ENCODE data around the gene C4BPA.

DNA sequence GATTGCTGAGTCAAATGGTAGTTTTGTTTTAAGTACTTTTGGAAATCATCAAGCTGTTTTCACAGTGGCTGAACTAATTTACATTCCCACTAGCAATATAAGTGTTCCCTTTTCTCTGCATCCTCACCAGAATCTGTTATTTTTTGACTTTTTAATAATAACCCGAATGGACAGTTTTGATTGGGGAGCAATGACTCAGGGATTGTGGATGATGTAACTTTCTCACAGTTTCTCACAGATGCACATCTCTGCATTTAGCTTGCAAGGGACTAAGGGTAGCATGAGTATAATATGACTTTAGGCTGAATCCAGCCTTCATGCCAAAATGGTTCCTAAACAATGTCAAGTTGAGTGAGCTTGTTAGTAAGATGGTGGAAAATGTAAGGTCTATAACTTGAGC lies 90.2 kb downstream of the C4BPA start:
- no peak for TF ChIP-seq KDM1A (IDR thresholded peaks at IDR 0.05; ENCODE audit: low read depth)
- TF ChIP-seq POLR2A (IDR thresholded peaks at IDR 0.05; ENCODE audit: low read length) = no peak
